Measurements from ENCODE around the gene KCNJ8.
A peak's percentile ranks its signal among the peaks of the same experiment; 100 is the strongest.

KCNJ8 gene

DNA sequence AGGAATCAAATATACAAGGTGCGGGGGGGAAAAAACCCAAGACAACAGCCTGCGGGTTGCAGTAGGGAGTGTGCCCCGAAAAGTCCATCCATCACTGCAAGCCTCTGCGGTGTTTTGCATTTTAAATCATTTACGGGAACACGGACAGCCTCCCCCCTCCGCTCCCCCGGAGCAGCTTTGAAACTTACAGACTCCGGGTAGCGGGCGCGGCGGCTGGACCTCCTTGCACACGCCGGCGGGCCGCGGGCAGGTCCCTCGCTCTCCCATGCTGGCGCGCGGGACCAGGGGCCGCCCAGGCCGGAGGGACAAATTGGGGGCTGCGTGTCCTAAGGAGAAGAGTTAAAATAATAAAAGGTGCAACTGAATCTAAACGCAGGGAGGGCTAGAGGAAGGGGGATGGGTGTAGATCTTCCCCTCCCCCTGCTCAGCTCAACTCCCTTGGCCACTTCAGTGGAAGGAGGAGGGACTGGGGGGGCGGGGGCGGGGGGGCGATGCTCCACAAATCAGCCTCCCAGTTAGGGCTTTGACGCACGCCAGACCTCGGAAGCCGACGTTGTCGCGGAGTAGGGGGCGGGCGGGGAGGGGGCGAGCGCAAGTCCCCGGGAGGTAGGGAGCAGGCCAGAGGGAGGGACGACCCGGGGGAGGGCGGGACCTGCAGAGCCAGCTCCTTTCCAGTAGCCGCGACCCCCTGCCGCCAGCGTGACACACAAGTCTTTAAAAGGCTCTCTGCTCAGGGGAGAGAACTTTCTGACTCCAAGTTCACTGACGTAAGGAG is at the start of gene KCNJ8:
Gene KCNJ8 (minus strand): TSS at position 349 of the 775 bp plus-strand sequence. CDS start 1,090 bp downstream, outside the sequence.
- Histone ChIP-seq H3K9me3 (replicated peaks; ENCODE audit: insufficient read depth, low read length) (no peaks in the 10 kb centered on the region), H3K36me3 (replicated peaks; ENCODE audit: insufficient read depth, low read length) (no peaks in the 10 kb centered on the region), H3K4me1 (ENCODE audit: low read length) (no peaks in the 10 kb centered on the region), H3K9me2 (replicated peaks; ENCODE audit: insufficient read depth, low read length) (no peaks in the 10 kb centered on the region), H3K79me2 (ENCODE audit: low read length) (no peaks in the 10 kb centered on the region), H4K20me1 (ENCODE audit: insufficient read depth, low read length) (no peaks in the 10 kb centered on the region), H3K4me2 (ENCODE audit: low read depth, low read length) (peak within 1 kb of the TSS; percentile 32; the same call in 1 of the 2 replicates), H2AFZ (ENCODE audit: low read length) (no peak within 1 kb of the TSS; the same call in 1 of the 2 replicates), H3K9ac (ENCODE audit: low read length) (no peak within 1 kb of the TSS), H3K4me3 (ENCODE audit: low read length) (peak within 1 kb of the TSS; percentile 43; the same call in 1 of the 2 replicates), H3F3A (ENCODE audit: insufficient read depth, low read length) (no peaks in the 10 kb centered on the region), H3K27ac (ENCODE audit: low read length) (no peak within 1 kb of the TSS), H3K27me3 (replicated peaks; ENCODE audit: insufficient read depth, low read length) (no peaks in the 10 kb centered on the region)
- DNase-seq = peak; percentile 16
- no peak for TF ChIP-seq EZH2 (optimal IDR thresholded peaks at IDR 0.05; ENCODE audit: low read depth, low read length)
- TF ChIP-seq EZH2phosphoT487 (IDR thresholded peaks at IDR 0.05; ENCODE audit: low read length) = no peak
- TF ChIP-seq, protein P1, sequence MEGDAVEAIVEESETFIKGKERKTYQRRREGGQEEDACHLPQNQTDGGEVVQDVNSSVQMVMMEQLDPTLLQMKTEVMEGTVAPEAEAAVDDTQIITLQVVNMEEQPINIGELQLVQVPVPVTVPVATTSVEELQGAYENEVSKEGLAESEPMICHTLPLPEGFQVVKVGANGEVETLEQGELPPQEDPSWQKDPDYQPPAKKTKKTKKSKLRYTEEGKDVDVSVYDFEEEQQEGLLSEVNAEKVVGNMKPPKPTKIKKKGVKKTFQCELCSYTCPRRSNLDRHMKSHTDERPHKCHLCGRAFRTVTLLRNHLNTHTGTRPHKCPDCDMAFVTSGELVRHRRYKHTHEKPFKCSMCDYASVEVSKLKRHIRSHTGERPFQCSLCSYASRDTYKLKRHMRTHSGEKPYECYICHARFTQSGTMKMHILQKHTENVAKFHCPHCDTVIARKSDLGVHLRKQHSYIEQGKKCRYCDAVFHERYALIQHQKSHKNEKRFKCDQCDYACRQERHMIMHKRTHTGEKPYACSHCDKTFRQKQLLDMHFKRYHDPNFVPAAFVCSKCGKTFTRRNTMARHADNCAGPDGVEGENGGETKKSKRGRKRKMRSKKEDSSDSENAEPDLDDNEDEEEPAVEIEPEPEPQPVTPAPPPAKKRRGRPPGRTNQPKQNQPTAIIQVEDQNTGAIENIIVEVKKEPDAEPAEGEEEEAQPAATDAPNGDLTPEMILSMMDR (IDR thresholded peaks at IDR 0.05; ENCODE audit: low read length) = no peak

DNA sequence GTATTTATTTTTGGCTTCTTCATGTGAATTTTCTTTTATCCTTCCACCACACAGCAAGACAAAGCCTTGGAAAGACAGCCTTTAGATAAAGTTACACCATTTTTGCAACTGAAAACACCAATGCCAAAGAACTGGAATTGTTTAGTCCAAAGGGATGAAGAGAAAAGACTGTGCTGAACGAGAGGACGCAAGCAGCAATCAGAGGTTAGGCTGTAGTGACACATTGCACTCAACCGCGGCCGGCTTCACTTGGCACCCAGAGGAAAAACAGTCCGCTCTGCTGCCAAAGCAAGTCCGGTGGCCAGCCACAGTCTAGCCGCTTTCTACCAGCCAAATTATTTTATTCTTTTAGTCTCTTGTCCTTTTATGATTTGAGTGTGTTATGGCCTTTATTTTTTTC is 49.1 kb upstream of the KCNJ8 start:
- H3K27ac ChIP-seq (ENCODE audit: low read length) = no peak overlapping the region
- no peaks in the 10 kb centered on the region for H3K4me1 ChIP-seq (ENCODE audit: low read length)
- no peak overlapping the region for H3K4me3 ChIP-seq (ENCODE audit: low read length)
- no peaks in the 10 kb centered on the region for H3F3A ChIP-seq (ENCODE audit: insufficient read depth, low read length)
- no peak for DNase-seq
- no peak overlapping the region for H3K4me2 ChIP-seq (ENCODE audit: low read depth, low read length)
- no peak overlapping the region for H2AFZ ChIP-seq (ENCODE audit: low read length)
- TF ChIP-seq, protein P1 (IDR thresholded peaks at IDR 0.05; ENCODE audit: low read length) = no peak
- TF ChIP-seq EZH2phosphoT487 (IDR thresholded peaks at IDR 0.05; ENCODE audit: low read length) (no peak), EZH2 (optimal IDR thresholded peaks at IDR 0.05; ENCODE audit: low read depth, low read length) (no peak)
- no peak overlapping the region for H3K9ac ChIP-seq (ENCODE audit: low read length)
- H3K9me2 ChIP-seq (replicated peaks; ENCODE audit: insufficient read depth, low read length) = no peaks in the 10 kb centered on the region
- no peaks in the 10 kb centered on the region for H4K20me1 ChIP-seq (ENCODE audit: insufficient read depth, low read length)
- H3K79me2 ChIP-seq (ENCODE audit: low read length) = no peaks in the 10 kb centered on the region
- H3K36me3 ChIP-seq (replicated peaks; ENCODE audit: insufficient read depth, low read length) = no peaks in the 10 kb centered on the region
- no peaks in the 10 kb centered on the region for H3K27me3 ChIP-seq (replicated peaks; ENCODE audit: insufficient read depth, low read length)
- H3K9me3 ChIP-seq (replicated peaks; ENCODE audit: insufficient read depth, low read length) = no peaks in the 10 kb centered on the region

GRCh38 chr12:21819678-21820077 is 45.2 kb upstream of the KCNJ8 start:
- Histone ChIP-seq H3K79me2 (ENCODE audit: low read length) (no peaks in the 10 kb centered on the region), H2AFZ (ENCODE audit: low read length) (no peak overlapping the region), H3K36me3 (replicated peaks; ENCODE audit: insufficient read depth, low read length) (no peaks in the 10 kb centered on the region), H3F3A (ENCODE audit: insufficient read depth, low read length) (no peaks in the 10 kb centered on the region), H4K20me1 (ENCODE audit: insufficient read depth, low read length) (no peaks in the 10 kb centered on the region), H3K9me2 (replicated peaks; ENCODE audit: insufficient read depth, low read length) (no peaks in the 10 kb centered on the region), H3K27ac (ENCODE audit: low read length) (no peak overlapping the region), H3K4me1 (ENCODE audit: low read length) (no peaks in the 10 kb centered on the region), H3K9ac (ENCODE audit: low read length) (no peak overlapping the region), H3K27me3 (replicated peaks; ENCODE audit: insufficient read depth, low read length) (no peaks in the 10 kb centered on the region), H3K4me3 (ENCODE audit: low read length) (no peak overlapping the region), H3K4me2 (ENCODE audit: low read depth, low read length) (no peak overlapping the region), H3K9me3 (replicated peaks; ENCODE audit: insufficient read depth, low read length) (no peaks in the 10 kb centered on the region)
- DNase-seq = no peak
- no peak for TF ChIP-seq EZH2phosphoT487 (IDR thresholded peaks at IDR 0.05; ENCODE audit: low read length)
- TF ChIP-seq EZH2 (optimal IDR thresholded peaks at IDR 0.05; ENCODE audit: low read depth, low read length) = no peak
- TF ChIP-seq, protein P1 (IDR thresholded peaks at IDR 0.05; ENCODE audit: low read length) = no peak
